C4-2B (cell line): ENCODE measurements around the gene ARSA.

Experiments used
- CTCF ChIP-seq: fragments of 450-650 bp; conservative IDR thresholded peaks from 2 replicates; pipeline ENCODE4 v1.5.1; 2017; ENCODE audit warnings: mild to moderate bottlenecking
- ZFX ChIP-seq: fragments of 450-650 bp; IDR thresholded peaks from 2 replicates; pipeline ENCODE4 v1.6.1; 2017

GRCh38 chr22:50609599-50609998, 18.4 kb downstream of the ARSA start:
- TF ChIP-seq CTCF: no peak
- TF ChIP-seq ZFX: no peak
